Heart left ventricle (tissue), 16 donors: ENCODE results near the gene SLC2A10. TPM values are rescaled to one million over a fixed set of nuclear protein-coding genes. Genes with fewer than 3 reads are reported as not detected.
A peak's percentile ranks its signal among the peaks of the same experiment; 100 is the strongest.

Source experiments
- ATAC-seq, 4 donors: fragments of 200-7000 bp; cut with Tn5 transposase; one replicate each; pipeline ENCODE4 v1.9.1; 2020 to 2022; ENCODE audit warnings: moderate library complexity in 4 of 4, mild to moderate bottlenecking in 3 of 4, moderate number of reproducible peaks in 1 of 4
- DNase-seq, 5 donors: peaks; one replicate each; pipeline ENCODE4 v3.0.0-alpha.2; 2020
- H3K27ac ChIP-seq, 12 donors: fragments of 200-600 bp; sonication (generic) in 4 of 12; one replicate each; pipeline versions ENCODE4 v1.5.0 to v1.8.0; 2016 to 2022; ENCODE audit warnings: mild to moderate bottlenecking in 2 of 12
- H3K27me3 ChIP-seq, 9 donors: fragments of 200-600 bp; sonication (generic) in 2 of 9; one replicate each; pipeline versions ENCODE4 v1.5.1 to v1.8.0; 2016 to 2022; ENCODE audit warnings: mild to moderate bottlenecking in 3 of 9
- H3K36me3 ChIP-seq, 9 donors: fragments of 200-600 bp; sonication (generic) in 2 of 9; one replicate each; pipeline versions ENCODE4 v1.5.0 to v1.8.0; 2018 to 2022; ENCODE audit warnings: mild to moderate bottlenecking in 2 of 9
- H3K4me1 ChIP-seq, 12 donors: fragments of 200-600 bp; sonication (generic) in 4 of 12; one replicate each; pipeline versions ENCODE4 v1.5.0 to v1.8.0; 2016 to 2022; ENCODE audit warnings: mild to moderate bottlenecking in 3 of 12
- H3K4me3 ChIP-seq, 12 donors: fragments of 200-600 bp; sonication (generic) in 4 of 12; one replicate each; pipeline versions ENCODE4 v1.5.0 to v1.8.0; 2017 to 2022; ENCODE audit warnings: mild to moderate bottlenecking in 9 of 12, moderate library complexity in 4 of 12
- H3K9me3 ChIP-seq, 12 donors: fragments of 200-600 bp; sonication (generic) in 4 of 12; one replicate each; pipeline versions ENCODE4 v1.5.0 to v1.8.0; 2016 to 2022; ENCODE audit warnings: mild to moderate bottlenecking in 1 of 12
- CTCF ChIP-seq, 12 donors: fragments of 200-600 bp; sonication (generic) in 4 of 12; IDR thresholded peaks; one replicate each; pipeline versions ENCODE4 v1.5.0 to v1.8.0; 2018 to 2022; ENCODE audit warnings: antibody characterized with exemption in 12 of 12, mild to moderate bottlenecking in 5 of 12
- POLR2A ChIP-seq, 2 donors: fragments of 450-650 bp; IDR thresholded peaks; one replicate each; pipeline ENCODE4 v1.6.1; 2017; ENCODE audit warnings: antibody characterized with exemption in 2 of 2, mild to moderate bottlenecking in 2 of 2, moderate library complexity in 2 of 2
- WGBS, 4 donors: extraction: QIAGEN DNeasy Blood & Tissue Kit in 2 of 4; methylation state at CpG; one replicate each; pipeline versions ENCODE4 v1.1.5 to v1.1.7; 2013 to 2018; 5-methylcytosine and 5-hydroxymethylcytosine counted together
- intact Hi-C, 10 donors: fragments of 100-400 bp; cut with DNase I; formaldehyde crosslinking; loops; one replicate each; pipeline versions ENCODE4 v1.11.1 to v1.14.2; 2022
- polyA plus RNA-seq, 2 donors: library from polyadenylated mRNA; stranded (reverse); fragments of 200-250 nt; gene quantifications; one replicate each; pipeline ENCODE4 v1.2.3, GENCODE V29; 2013
- total RNA-seq, 9 donors: library from RNA; depleted of rRNA in 2 of 9; stranded (reverse); fragments of >200 nt in 2 of 9; fragmentation: NEBNext Ultra II Directional in 3 of 9; extraction: Animal tissue kit (Norgen Biotek cat#: 25700) in 3 of 9; gene quantifications; one replicate each; pipeline versions ENCODE4 v1.1.0 to v1.2.4, GENCODE V29; 2016 to 2023
- donor health status: ischemic (EF 13 %, LVEDD 7.1; RV severe dilation, severe dysfunction).
- donor health status: healthy with polysubstance abuse.
- donor health status: DM: no; HTN: yes; CAD: no.
- donor health status: DM: no; HTN: no; CAD: no.
- donor health status: ischemic (EF 25% LVEDD 6.9; RV normal size, moderate dysfunction).
- donor health status: ischemic (EF 25% LVEDD 5.7; RV mildly dilated, moderate dysfunction).
- donor health status: healthy.
- donor health status: DM: yes; HTN: yes; CAD: no.
- donor health status: ischemic (EF 35%, LVEDD 5.7; RV mildly dilated, moderate dysfunction).
- donor health status: nonischemic (EF 11% LVEDD 7.7; RV severe dilation, severe dysfunction).
- donor health status: DM: yes; HTN: yes; CAD: no.
- donor health status: PGD.
- donor health status: ischemic (EF 29% LVEDD 5.4; RV normal size, mild dysfunction).
- donor health status: nonischemic (EF 23%, LVEDD 6.1; RV moderate dilation, normal function).

The SLC2A10 gene
- total and polyA plus RNA-seq, 11 donors: 1.4 to 6.3 (median 2.8) TPM

- Histone ChIP-seq H3K36me3 (no peaks in the 10 kb centered on the region), H3K4me1 (no peaks in the 10 kb centered on the region), H3K27me3 (peaks cover 0 to 67% (median 5%) of the 10 kb centered on the region in 9 donors), H3K9me3 (no peaks in the 10 kb centered on the region), H3K27ac (no peak overlapping the region), H3K4me3 (no peak overlapping the region)
- no peak for ATAC-seq
- TF ChIP-seq CTCF (IDR thresholded peaks at IDR 0.05) (peak in 1 of 12 donors; percentile 8), POLR2A (IDR thresholded peaks at IDR 0.05) (no peak)
- intact Hi-C loops: no loop called here
- 66 to 76% (median 71%) methylated on average over 6 to 10 of the region's 10 CpGs for WGBS, 4 donors
- DNase-seq: no peak
These were observed 63.5 kb downstream of the SLC2A10 start for GRCh38 chr20:46772901-46773300.

- H3K27me3 ChIP-seq: peaks cover 0 to 69% (median 7%) of the 10 kb centered on the region in 9 donors
- peak in 1 of 5 donors; percentile 32 for DNase-seq
These were observed 64.2 kb downstream of the SLC2A10 start for GRCh38 chr20:46773680-46774079.

GRCh38 chr20:46774236-46774635 lies 64.8 kb downstream of the SLC2A10 start:
- intact Hi-C loops: no loop called here
- Histone ChIP-seq H3K4me3 (no peak overlapping the region), H3K9me3 (no peaks in the 10 kb centered on the region), H3K36me3 (no peaks in the 10 kb centered on the region), H3K27ac (no peak overlapping the region), H3K27me3 (peaks cover 0 to 69% (median 7%) of the 10 kb centered on the region in 9 donors), H3K4me1 (no peaks in the 10 kb centered on the region)
- ATAC-seq (no peak), DNase-seq (no peak)
- TF ChIP-seq CTCF (IDR thresholded peaks at IDR 0.05) (no peak), POLR2A (IDR thresholded peaks at IDR 0.05) (no peak)
- 54 to 68% (median 62%) methylated on average over 2 of the region's 2 CpGs for WGBS, 4 donors

More at GRCh38 chr20:46773680-46774079, 64.2 kb downstream of the SLC2A10 start:
- Histone ChIP-seq H3K4me3 (no peak overlapping the region), H3K9me3 (no peaks in the 10 kb centered on the region), H3K36me3 (no peaks in the 10 kb centered on the region), H3K4me1 (no peaks in the 10 kb centered on the region), H3K27ac (no peak overlapping the region)
- WGBS, 4 donors: 57 to 68% (median 63%) methylated on average over 9 of the region's 9 CpGs
- intact Hi-C loops: no loop called here
- no peak for ATAC-seq
- no peak for TF ChIP-seq CTCF (IDR thresholded peaks at IDR 0.05)
- no peak for TF ChIP-seq POLR2A (IDR thresholded peaks at IDR 0.05)

- H3K4me1 ChIP-seq: no peaks in the 10 kb centered on the region
- no peak overlapping the region for H3K4me3 ChIP-seq
- 87 to 89% (median 88%) methylated on average over 8 to 9 of the region's 9 CpGs for WGBS, 4 donors
- peaks cover 0 to 64% (median 7%) of the 10 kb centered on the region in 9 donors for H3K27me3 ChIP-seq
- H3K36me3 ChIP-seq: no peaks in the 10 kb centered on the region
- no peak overlapping the region for H3K27ac ChIP-seq
- TF ChIP-seq CTCF (IDR thresholded peaks at IDR 0.05): no peak
- TF ChIP-seq POLR2A (IDR thresholded peaks at IDR 0.05): no peak
- intact Hi-C loops: no loop called here
- no peaks in the 10 kb centered on the region for H3K9me3 ChIP-seq
- ATAC-seq (no peak), DNase-seq (no peak)
These were observed 65.6 kb downstream of the SLC2A10 start for GRCh38 chr20:46774943-46775560.
